ENCODE measurements around the gene ARFIP1. TPM values are rescaled to one million over a fixed set of nuclear protein-coding genes. Genes with fewer than 3 reads are reported as not detected.
"Not testable (repeated sequence)": the region's sequence is repeated elsewhere in the genome, so short reads cannot be mapped to it uniquely, and the experiment has no call there.

The ARFIP1 gene
- total RNA-seq, 2 donors from 2014 or later: 18.0 to 19.0 TPM

GRCh38 chr4:152822323-152822722 lies 42.6 kb downstream of the ARFIP1 start:
- ATAC-seq (no peak), DNase-seq (no peak)
- intact Hi-C loops (cut with DNase I): no loop called here

GRCh38 chr4:152824561-152824960 lies 44.8 kb downstream of the ARFIP1 start:
- DNase-seq (no peak), ATAC-seq (no peak)
- intact Hi-C loops (cut with DNase I): no loop called here

DNA sequence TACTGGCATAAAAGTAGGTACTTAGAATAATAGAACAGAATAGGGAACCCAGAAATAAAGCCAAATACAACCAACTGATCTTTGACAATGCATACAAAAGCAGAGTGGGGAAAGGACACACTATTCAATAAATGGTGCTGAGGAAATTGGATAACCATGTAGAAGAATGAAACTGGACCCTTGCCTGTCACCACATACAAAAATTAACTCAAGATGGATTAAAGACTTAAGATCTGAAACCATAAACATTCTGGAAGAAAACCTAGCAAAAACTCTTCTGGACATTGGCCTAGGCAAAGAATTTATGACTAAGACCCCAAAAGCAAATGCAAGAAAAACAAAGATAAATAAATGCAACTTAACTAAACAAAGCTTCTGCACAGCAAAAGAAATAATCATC lies 45.6 kb downstream of the ARFIP1 start:
- no peak for DNase-seq
- intact Hi-C loops (cut with DNase I): no loop called here
- ATAC-seq: no peak

- no peak for ATAC-seq
- no peak for DNase-seq
- intact Hi-C loops (cut with DNase I): no loop called here
Measured at GRCh38 chr4:152828122-152828521, 48.4 kb downstream of the ARFIP1 start.

- intact Hi-C loops (cut with DNase I): no loop called here
- ATAC-seq: no peak
- no peak for DNase-seq
Measured at GRCh38 chr4:152831416-152831815, 51.7 kb downstream of the ARFIP1 start.

GRCh38 chr4:152836936-152837335 lies 57.2 kb downstream of the ARFIP1 start:
- intact Hi-C loops (cut with DNase I): no loop called here
- ATAC-seq (no peak), DNase-seq (no peak)

GRCh38 chr4:152839729-152840128 lies 60.0 kb downstream of the ARFIP1 start:
- ATAC-seq; DNase-seq; intact Hi-C loops (cut with DNase I): not testable (repeated sequence)

DNA sequence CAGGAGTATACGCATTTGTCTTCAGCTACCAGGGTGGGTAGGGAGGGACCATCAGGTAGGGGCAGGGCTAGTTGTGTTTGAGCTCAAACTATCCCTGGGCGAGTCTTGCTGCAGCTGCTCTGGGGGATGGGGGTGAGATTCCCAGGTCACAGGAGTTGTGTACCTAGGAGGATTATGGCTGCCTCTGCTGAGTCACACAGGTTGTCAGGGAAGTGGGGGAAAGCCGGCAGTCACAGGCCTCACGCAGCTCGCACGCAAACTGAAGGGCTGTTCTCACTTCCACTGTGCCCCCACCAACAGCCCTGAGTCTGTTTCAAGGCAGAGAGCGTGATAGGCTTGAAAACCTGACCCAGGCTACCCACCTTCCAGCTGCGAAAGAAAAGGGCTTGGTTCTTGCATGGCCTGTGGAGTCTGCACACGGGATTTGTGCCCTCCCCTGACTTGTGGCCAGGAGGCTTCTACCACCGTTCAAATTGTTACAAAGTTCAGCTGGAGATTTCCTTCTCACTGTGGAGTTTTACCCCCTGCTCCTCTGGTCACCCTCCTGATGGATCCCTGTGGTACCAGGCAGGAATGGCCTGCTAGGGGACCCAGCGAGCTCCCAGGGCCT lies 63.8 kb downstream of the ARFIP1 start:
- DNase-seq (no peak), ATAC-seq (no peak)
- intact Hi-C loops (cut with DNase I): no loop called here

GRCh38 chr4:152847376-152847775 lies 67.6 kb downstream of the ARFIP1 start:
- intact Hi-C loops (cut with DNase I): loop anchor here in 1 of 2 donors (5.0 kb wide), 1 partner anchor 280 kb away; no protein-coding TSS in a partner anchor
- ATAC-seq (no peak), DNase-seq (no peak)

GRCh38 chr4:152848508-152848907 lies 68.8 kb downstream of the ARFIP1 start:
- intact Hi-C loops (cut with DNase I): loop anchor here in 1 of 2 donors (5.0 kb wide), 1 partner anchor 279 kb away; no protein-coding TSS in a partner anchor
- no peak for DNase-seq
- no peak for ATAC-seq

- no peak for ATAC-seq
- intact Hi-C loops (cut with DNase I): loop anchor here in 1 of 2 donors (5.0 kb wide), 1 partner anchor 278 kb away; no protein-coding TSS in a partner anchor
Measured at GRCh38 chr4:152849350-152849749, 69.6 kb downstream of the ARFIP1 start.

GRCh38 chr4:152850377-152850776 lies 70.6 kb downstream of the ARFIP1 start:
- ATAC-seq: peak; percentile 68 to 72
- no peak for DNase-seq
- intact Hi-C loops (cut with DNase I): loop anchor here in 1 of 2 donors (5.0 kb wide), 1 partner anchor 232 kb away; no protein-coding TSS in a partner anchor

More at GRCh38 chr4:152849350-152849749, 69.6 kb downstream of the ARFIP1 start:
- DNase-seq: no peak

DNA sequence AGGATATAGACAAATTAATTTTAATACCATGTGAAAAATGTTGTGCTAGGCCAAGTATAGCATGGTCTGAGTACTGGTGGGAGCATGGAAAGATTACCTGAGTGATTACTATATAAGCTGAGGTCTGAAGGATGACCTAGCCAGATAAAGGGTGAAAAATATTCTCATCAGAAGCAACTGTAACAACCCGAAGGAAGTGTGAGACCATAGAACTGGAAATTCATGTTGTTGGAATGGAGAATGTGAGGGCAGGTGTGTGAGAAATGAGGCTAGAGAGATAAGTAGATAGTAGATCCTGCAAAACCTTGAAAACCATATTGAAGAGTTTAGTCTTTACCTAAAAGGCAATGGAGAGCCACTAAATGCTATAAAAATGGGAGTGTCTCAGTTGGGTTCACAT lies 71.5 kb downstream of the ARFIP1 start:
- no peak for DNase-seq
- ATAC-seq: no peak
- intact Hi-C loops (cut with DNase I): loop anchor here in 1 of 2 donors (5.0 kb wide), 1 partner anchor 231 kb away; no protein-coding TSS in a partner anchor

- intact Hi-C loops (cut with DNase I): loop anchor here in 1 of 2 donors (5.0 kb wide), 1 partner anchor 229 kb away; no protein-coding TSS in a partner anchor
- DNase-seq (no peak), ATAC-seq (no peak)
Measured at GRCh38 chr4:152853293-152853692, 73.5 kb downstream of the ARFIP1 start.

DNA sequence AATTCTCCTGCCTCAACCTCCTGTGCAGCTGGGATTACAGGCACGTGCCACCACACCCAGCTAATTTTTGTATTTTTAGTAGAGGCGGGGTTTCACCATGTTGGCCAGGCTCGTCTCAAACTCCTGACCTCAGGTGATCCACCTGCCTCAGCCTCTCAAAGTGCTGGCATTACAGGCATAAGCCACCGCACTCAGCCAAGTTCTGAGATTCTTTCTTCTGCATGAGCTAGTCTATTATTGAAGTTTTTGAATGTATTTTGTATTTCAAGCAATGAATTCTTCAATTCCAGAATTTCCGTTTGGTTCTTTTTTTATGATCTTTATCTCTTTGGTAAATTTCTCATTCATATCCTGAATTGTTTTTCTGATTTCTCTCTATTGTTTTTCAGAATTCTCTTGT lies 74.3 kb downstream of the ARFIP1 start:
- intact Hi-C loops (cut with DNase I): loop anchor here in 1 of 2 donors (5.0 kb wide), 1 partner anchor 228 kb away; no protein-coding TSS in a partner anchor
- not testable (repeated sequence) for ATAC-seq

DNA sequence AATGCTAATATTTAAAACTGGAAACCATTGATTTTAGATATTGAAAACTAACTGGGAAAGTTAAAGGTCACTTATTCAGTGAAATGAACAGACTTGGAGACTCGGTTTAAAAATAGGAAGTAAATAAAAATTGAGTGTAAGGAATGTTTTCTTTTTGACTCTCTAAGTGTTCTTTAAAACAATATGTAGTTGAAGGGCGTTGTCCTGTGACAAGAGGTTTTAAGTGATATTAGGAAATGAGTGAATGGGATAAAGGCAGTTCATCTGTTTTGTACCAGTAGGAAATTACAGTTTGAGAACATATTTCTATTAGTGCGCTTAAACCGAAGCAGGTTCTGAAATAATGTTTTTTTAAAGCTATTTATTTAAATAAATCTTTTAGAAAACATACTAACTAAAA lies 77.2 kb downstream of the ARFIP1 start:
- intact Hi-C loops (cut with DNase I): no loop called here
- ATAC-seq (no peak), DNase-seq (no peak)

More for the DNA sequence above, 74.3 kb downstream of the ARFIP1 start:
- not testable (repeated sequence) for DNase-seq

DNA sequence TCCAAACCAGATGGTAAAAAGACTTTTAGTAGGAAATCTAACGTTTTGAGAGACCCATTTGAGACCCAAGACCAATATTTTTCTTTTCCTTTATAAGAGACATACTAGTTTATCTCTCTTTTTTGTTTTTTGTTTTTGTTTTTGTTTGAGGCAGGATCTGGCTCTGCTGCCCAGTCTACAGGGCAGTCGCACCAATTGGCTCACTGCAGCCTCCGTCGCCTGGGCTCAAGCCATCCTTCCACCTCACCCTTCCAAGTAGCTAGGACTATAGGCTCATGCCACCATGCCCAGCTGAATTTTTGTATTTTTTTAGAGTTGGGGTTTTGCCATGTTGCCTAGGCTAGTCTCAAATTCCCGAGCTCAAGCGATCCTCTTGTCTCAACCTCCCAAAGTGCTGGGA lies 79.2 kb downstream of the ARFIP1 start:
- no peak for DNase-seq
- no peak for ATAC-seq
- intact Hi-C loops (cut with DNase I): no loop called here

DNA sequence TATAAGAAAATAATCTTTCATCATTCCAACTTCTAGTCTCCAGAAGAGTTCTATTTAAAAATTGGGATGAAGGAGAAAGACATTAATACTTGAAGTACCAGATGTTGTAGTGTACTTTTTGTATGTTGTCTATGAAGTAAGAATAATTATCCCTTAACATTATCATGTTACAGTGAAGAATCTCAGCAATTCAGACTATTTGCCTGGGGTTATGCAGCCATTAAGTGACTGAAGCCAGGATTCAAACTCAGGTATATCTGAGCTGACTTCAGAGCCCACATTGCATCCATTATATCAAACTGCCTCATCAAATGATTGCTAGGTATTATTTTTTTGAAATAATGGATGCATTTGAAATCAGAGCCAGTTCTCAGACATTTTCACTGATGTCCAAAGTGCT lies 80.3 kb downstream of the ARFIP1 start:
- intact Hi-C loops (cut with DNase I): no loop called here
- ATAC-seq (no peak), DNase-seq (no peak)

DNA sequence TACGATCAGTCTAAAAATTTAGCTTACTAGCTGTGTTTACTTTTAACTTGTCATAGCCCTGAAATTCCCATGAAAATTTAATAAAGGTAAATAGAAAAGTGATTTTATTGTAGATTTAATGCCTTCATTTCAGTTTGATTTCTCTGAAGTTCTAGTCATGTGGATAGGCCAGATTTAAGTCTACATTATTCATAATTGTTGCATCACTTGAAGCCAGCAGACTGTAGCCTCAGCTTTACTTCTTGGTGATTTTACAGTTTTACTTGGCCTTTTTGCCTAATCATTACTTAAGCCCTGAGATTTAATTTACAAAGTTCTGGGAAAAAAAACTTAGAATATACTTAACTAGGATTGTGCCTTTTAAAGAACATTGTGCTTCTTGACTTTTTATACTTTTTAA lies 82.9 kb downstream of the ARFIP1 start:
- no peak for ATAC-seq
- intact Hi-C loops (cut with DNase I): no loop called here

GRCh38 chr4:152864361-152864760 lies 84.6 kb downstream of the ARFIP1 start:
- intact Hi-C loops (cut with DNase I): no loop called here
- DNase-seq: no peak
- ATAC-seq: no peak

More for the DNA sequence above, 82.9 kb downstream of the ARFIP1 start:
- no peak for DNase-seq

DNA sequence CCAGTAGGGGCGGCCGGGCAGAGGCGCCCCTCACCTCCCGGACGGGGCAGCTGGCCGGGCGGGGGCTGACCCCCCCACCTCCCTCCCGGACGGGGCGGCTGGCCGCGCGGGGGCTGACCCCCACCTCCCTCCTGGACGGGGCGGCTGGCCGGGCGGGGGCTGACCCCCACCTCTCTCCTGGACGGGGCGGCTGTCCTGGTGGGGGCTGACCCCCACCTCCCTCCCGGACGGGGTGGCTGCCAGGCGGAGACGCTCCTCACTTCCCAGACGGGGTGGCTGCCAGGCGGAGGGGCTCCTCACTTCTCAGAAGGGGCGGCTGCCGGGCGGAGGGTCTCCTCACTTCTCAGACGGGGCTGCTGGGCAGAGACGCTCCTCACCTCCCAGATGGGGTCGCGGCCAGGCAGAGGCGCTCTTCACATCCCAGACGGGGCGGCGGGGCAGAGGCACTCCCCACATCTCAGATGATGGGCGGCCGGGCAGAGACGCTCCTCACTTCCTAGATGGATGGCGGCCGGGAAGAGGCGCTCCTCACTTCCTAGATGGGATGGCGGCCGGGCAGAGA lies 86.8 kb downstream of the ARFIP1 start:
- ATAC-seq; DNase-seq; intact Hi-C loops (cut with DNase I): not testable (repeated sequence)
